ENCODE data around the gene UGT8. TPM values are rescaled to one million over a fixed set of nuclear protein-coding genes. Genes with fewer than 3 reads are reported as not detected.

Gene UGT8
- total RNA-seq, 1 donor from 2014 or later, result 0.32 TPM

DNA sequence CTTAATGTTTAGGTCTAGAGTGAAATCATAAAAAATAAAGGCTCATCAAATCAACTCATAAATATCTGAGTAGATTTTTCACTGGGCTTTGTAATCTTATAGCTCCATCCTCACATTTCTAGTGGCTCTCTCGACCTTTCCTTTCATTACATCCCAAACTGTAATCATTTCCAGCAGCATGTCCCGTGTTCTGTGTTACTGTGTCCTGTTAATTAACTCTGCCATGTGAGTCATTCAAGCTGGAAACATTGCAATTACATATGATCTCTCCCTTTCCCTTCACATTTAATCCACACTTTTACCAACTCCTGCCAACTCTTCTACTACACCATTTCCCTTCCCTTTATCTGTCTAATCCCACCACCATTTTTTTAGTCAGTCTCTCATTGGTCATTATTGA lies 75.5 kb downstream of the UGT8 start:
- intact Hi-C loops (cut with DNase I), result no loop called here
- DNase-seq (ENCODE audit: low spot score), result no peak

DNA sequence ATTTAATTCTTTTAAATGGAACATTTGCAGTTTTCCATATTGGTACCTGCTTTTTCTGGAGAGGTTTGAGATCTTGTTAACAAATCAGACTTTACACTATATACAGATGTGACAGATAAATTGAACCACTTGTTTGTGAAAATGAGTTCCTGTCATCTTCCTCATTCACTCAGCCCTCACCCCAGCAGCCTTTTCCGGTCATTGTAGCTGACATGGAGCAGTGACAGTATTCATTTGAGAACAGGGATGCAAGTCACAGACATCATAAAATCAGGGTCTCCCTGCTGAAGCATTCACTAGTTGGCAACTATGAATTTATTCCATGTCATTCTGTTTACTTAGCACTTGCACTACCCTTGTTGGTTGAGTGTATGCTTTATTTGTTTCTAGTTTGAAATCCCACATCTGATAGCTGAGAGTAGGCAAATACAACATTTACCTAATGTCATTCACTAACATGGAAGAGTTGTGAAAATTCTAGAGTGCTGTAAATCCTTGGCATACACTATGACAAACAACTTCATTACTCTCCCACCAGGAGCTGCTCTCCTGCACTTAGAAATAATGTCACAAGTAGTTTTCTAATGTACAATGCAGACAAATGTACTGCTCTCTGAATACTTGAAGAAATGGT lies 78.9 kb downstream of the UGT8 start:
- intact Hi-C loops (cut with DNase I), result no loop called here

DNA sequence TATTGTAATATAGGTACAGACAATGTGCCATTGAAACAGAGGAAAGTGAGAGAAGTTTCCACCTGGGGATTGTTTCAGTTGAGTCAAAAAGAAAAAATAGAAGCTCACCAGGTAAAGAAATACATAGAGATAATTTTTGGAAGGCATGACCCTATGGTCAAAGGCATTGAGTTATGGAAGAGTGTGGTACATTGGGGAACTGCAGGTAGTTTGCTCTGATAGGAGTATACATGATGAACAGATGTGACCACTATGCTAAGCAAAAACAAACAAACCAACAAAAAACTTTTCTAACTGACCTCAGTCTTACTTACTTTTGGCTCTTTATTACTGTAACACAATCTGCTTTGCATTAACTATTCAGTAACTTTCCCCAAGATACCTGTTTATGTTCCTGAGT lies 85.9 kb downstream of the UGT8 start:
- intact Hi-C loops (cut with DNase I), result no loop called here
- DNase-seq (ENCODE audit: low spot score), result no peak

More for the DNA sequence above, 78.9 kb downstream of the UGT8 start:
- no peak for DNase-seq (ENCODE audit: low spot score)

- DNase-seq (ENCODE audit: low spot score), result no peak
- intact Hi-C loops (cut with DNase I), result no loop called here
Measured at GRCh38 chr4:114688059-114688458, 89.5 kb downstream of the UGT8 start.

GRCh38 chr4:114690571-114690970 lies 92.0 kb downstream of the UGT8 start:
- no peak for DNase-seq (ENCODE audit: low spot score)
- intact Hi-C loops (cut with DNase I), result loop anchor here (5.0 kb wide), 1 partner anchor 303 kb away; no protein-coding TSS in a partner anchor

DNA sequence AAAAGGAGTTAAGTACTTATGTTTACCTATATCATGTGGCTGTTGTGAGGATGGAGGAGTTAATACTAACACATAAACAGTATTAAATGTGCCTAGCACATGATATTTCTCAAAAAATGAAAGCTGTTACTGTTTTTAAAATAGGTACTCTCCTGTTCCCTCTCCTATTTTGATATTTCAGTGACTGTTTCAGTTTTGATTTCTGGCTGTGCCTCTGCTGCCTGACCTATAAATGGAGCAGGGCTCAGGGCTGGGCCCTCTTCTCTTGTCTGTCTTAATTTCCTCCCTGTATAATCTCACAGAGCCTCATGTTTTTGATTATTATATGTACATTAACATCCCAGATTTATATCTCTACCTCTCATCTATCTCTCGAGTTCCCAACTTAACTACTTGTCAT lies 93.3 kb downstream of the UGT8 start:
- no peak for DNase-seq (ENCODE audit: low spot score)
- intact Hi-C loops (cut with DNase I), result loop anchor here (5.0 kb wide), 1 partner anchor 305 kb away; no protein-coding TSS in a partner anchor

DNA sequence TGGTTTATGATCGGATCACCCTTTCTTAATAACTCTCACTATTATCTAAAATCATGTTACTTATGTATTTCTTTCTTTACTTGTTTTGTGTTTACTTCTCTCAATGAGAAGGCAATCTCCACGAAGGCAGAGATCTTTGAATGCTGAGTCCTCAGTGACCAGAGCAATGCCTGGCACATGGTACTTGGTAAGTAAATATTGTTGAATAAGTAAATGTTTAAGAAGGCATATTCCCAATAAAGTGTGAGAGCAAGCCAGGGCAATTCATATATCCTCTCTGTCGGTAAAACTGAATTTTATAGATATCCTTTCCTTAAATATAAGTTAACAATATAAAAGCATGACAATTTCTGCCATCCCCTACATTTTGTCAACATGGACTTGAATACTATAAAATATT lies 94.4 kb downstream of the UGT8 start:
- intact Hi-C loops (cut with DNase I), result loop anchor here (5.0 kb wide), 1 partner anchor 306 kb away; no protein-coding TSS in a partner anchor
- DNase-seq (ENCODE audit: low spot score), result no peak

GRCh38 chr4:114694770-114695169 lies 96.2 kb downstream of the UGT8 start:
- DNase-seq (ENCODE audit: low spot score), result no peak
- intact Hi-C loops (cut with DNase I), result loop anchor here (5.0 kb wide), 1 partner anchor 307 kb away; no protein-coding TSS in a partner anchor

DNA sequence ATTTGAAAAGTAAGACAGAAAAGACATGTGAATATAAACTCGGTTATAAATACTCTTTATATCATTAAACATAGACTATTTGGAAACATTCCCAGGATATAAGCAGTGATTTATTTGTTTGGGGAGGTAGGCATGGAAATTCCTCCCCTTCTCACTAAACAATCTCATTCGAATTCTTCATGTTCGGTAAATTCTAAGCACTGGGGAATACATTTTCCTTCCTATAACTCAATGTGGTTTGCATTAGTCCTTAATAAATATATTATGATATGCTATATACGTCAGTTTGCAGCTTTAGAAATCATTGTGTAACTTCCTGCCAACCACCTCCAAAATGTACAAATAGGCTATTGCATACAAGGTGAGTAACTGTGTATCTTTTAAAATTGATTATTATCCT lies 99.6 kb downstream of the UGT8 start:
- intact Hi-C loops (cut with DNase I), result no loop called here
- DNase-seq (ENCODE audit: low spot score), result no peak

GRCh38 chr4:114701491-114701890 lies 102.9 kb downstream of the UGT8 start:
- no peak for DNase-seq (ENCODE audit: low spot score)
- intact Hi-C loops (cut with DNase I), result no loop called here

- DNase-seq (ENCODE audit: low spot score), result no peak
- intact Hi-C loops (cut with DNase I), result no loop called here
Measured at GRCh38 chr4:114717432-114717831, 118.8 kb downstream of the UGT8 start.

DNA sequence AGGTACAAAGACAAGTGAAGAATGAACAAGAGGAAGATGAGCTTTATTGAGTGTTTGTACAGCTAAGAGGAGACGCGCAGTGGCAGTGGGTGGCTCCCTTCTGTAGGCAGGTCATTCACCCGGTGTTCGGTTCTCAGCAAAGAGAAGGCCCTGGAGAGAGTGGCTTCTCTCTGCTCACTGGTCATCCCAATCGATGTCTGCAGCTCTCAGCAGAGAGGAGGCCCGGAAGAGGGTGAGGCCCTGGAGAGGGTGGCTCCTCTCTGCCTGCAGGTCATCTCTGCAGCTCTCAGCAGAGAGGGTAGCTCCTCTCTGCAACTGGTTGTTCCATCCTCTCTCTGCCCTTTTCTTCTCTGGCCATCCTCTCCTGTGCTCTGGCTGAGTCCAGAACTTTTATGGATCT lies 126.5 kb downstream of the UGT8 start:
- intact Hi-C loops (cut with DNase I), result no loop called here
- DNase-seq (ENCODE audit: low spot score), result no peak

DNA sequence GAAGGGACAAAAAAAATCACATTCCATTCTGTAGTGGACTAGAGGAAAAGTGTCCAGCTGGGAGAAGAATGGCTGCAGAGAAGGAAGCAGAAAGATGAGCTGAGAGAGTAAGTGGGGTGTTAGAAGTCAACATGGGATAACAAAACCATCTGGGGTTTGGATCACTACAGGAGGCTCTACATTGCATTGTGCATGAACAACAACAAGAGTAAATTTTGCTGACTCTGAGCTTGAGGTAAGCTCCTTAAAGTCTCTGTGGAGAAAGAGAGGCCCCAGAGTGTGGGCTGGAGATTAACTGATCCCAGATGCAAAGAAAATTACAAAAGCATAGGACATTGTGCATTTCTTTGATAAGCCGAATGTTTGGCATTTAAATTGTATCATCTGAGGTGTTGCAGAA lies 128.9 kb downstream of the UGT8 start:
- intact Hi-C loops (cut with DNase I), result no loop called here
- DNase-seq (ENCODE audit: low spot score), result no peak

Small RNAs within 50 kb of the gene (microRNA-seq; reads per million reads assigned to microRNA genes)
- not detected for gene MIR577
